HG03103 (cell line): Measurements from ENCODE around the gene NPY2R.

Source experiments
- ATAC-seq: cut with Tn5 transposase; IDR thresholded peaks from one replicate; pipeline ENCODE4 v1.9.1; 2021; ENCODE audit warnings: low read depth; ENCODE audit not compliant: unreplicated experiment

NPY2R gene

DNA sequence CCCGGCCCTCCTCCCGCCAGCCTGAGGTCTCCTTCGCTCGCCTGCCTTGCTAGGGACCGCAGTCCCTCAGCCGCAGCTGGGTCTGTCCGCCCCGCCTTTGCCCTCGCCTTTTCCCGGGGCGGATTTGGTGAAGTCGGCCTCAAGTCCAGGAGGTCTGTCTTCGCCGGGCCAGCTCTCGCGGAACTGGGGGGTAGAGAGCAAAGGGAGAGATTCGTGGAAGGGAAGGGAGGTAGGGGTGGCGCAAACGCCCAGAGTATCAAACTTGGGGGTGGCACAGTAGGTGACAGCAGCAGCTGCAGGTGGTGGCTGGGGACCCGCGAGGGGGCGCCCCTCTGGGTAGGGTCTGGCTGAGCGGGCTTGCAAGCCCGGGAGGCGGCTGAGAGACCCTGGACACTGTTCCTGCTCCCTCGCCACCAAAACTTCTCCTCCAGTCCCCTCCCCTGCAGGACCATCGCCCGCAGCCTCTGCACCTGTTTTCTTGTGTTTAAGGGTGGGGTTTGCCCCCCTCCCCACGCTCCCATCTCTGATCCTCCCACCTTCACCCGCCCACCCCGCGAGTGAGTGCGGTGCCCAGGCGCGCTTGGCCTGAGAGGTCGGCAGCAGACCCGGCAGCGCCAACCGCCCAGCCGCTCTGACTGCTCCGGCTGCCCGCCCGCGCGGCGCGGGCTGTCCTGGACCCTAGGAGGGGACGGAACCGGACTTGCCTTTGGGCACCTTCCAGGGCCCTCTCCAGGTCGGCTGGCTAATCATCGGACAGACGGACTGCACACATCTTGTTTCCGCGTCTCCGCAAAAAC lies at the start of gene NPY2R:
Gene NPY2R, plus strand, starts transcription at position 379 of the 797 bp plus-strand sequence. CDS start 5,304 bp downstream, outside the sequence.
- ATAC-seq = no peak

- ATAC-seq = no peak
Measured at GRCh38 chr4:155161357-155161756, 47.1 kb upstream of the NPY2R start.

DNA sequence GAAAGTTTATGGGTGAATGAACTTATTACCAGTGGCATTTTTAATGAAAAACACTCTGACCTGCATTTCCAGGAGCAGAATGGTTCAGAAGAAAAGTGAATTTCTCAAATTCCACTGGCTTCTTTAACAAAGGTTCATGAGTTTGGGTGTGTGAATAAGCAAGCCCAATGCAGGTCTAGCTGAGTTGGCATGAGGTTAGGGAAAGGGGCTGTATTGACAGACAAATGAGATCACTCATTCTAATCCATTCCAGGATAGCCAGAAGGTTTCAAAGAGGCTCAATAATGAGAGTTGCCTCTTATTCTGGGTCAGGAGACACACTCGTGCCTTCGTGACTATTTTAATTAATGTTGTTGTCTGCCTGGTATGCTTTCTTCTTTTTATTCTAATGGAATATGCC lies 43.7 kb upstream of the NPY2R start:
- ATAC-seq = no peak

GRCh38 chr4:155170569-155170968 lies 37.9 kb upstream of the NPY2R start:
- ATAC-seq = no peak

GRCh38 chr4:155173371-155173770 lies 35.1 kb upstream of the NPY2R start:
- ATAC-seq = no peak

DNA sequence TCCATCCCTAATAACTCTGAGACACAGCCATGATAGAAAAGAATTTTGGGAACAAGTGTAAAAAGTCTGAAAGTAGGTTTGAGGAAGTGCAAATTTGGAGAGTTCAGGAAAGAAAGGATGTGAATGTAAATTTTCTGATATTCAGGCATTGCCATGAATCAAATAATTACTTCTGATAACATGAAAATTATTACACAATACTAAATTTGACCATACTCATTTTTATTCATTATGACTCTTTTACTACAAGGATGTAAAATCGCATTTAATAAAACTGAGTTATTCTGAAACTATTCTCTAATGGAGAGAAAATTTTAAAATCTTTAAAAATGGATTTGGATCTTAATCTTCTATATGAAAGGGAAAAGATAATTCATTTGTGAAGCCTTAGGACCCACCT lies 33.8 kb upstream of the NPY2R start:
- ATAC-seq = no peak

DNA sequence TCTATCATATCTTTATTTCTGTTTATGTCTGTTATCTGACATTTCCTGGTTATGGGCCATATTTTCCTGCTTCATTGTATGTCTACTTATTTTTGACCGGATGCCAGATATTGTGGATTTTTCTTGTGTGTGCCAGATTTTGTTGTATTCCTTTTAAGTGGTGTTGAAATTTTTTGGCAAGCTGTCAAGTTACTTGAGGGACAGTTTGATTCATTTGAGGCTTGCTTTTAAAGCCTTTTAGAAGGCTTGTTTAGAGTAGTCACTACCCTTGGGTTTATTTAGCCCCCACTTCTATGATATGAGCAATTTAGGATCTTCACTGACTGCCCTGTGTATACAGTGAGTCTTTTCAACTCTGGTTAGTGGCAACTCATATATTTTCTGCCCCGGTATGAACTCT lies 29.2 kb upstream of the NPY2R start:
- ATAC-seq = no peak

GRCh38 chr4:155186972-155187371 lies 21.5 kb upstream of the NPY2R start:
- no peak for ATAC-seq

GRCh38 chr4:155187989-155188388 lies 20.4 kb upstream of the NPY2R start:
- no peak for ATAC-seq

DNA sequence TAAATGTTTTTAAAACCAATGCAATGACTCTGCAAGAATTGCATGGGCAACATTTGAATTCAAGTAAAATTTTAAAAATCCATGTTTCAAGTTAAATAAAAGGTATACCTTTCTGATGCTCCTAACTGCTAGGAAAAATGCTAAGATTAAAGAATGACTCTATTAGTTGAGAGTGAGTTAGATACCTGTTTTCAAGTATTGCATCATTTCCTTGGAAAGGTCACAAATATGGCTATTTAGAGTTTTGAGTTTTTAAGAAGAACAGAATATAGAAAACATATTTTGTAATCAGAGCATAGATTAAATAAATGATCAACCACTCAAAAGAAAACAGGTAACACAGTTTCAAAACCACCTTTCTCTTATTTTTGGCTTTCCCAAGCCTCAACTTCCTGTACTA lies 18.3 kb upstream of the NPY2R start:
- no peak for ATAC-seq

DNA sequence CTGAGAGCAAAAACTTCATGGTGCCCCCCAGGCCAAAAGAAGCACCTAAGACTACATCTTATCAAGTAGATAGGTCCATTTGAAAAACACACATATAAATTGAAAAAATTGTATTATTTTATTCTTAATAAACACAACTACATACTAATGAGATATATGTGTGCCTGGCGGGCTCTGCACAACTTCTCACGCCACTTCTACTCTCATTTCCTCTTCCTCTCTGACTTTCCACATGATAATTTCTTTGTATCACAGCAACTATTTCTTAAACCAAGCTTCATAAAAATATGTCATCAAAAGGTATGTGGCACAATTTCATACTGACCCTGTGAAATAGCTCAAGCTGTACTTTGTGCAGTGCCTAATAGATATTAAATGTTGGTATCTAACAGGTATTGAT lies 10.7 kb upstream of the NPY2R start:
- ATAC-seq = no peak

- ATAC-seq = no peak
Measured at GRCh38 chr4:155207534-155208257, 740 bp upstream of the NPY2R start.

DNA sequence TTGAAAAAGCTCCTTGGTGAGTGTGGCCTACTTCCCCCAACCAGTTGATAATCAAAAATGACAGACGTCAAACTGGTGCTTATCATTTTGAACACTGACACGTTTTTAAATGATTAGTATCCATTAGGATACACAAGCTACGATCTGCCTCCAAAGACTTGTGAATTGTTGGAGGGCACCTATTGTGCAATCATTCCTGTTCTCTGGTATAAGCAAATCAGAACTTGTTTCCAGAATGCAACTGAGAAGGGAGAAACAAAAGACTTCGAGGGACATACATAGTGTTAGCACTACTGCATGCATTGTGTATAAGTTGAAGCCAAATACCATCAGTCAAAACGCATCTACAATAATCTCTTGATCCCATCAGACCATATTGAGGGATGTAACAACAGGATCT lies 11.6 kb downstream of the NPY2R start:
- ATAC-seq = no peak

GRCh38 chr4:155227131-155227530 lies 18.7 kb downstream of the NPY2R start:
- no peak for ATAC-seq

DNA sequence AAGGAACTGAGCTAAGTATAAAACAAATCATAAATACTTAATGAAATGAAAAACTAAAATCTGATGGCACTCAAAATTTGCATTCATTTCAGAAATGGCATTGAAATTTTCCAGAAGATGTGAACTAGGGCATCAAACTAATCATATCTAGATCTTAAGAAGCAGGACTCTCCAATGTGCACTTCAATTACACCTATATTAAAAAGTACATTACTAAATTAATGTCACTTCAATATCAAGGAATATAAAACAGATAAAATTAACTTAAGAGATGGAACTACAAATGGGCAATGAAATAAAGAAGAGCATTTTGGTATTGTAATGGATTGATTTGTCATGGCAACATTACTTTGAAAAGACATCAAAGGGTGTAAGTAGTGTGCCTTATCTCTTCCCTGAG lies 20.3 kb downstream of the NPY2R start:
- no peak for ATAC-seq

- no peak for ATAC-seq
Measured at GRCh38 chr4:155232432-155232831, 24.0 kb downstream of the NPY2R start.

DNA sequence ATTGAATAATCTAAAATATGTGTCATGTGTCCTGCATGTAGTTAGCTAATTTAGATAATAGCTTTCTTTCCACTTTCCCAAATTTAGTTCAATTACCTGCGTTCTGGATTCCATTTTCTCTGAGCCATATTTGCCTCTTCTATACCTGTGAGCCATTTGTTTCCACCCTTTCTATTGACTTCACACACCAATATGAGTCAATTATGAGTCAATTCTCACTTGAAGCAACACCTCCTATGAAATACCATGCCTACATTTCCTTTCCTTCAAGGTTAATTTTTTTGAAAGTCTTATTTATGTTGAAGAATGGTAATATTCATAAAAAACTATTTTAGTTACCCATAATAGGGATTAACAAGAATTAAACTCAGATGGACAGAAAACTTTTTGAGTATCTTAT lies 25.8 kb downstream of the NPY2R start:
- no peak for ATAC-seq

GRCh38 chr4:155237567-155237966 lies 29.1 kb downstream of the NPY2R start:
- ATAC-seq = no peak

GRCh38 chr4:155241225-155241624 lies 32.8 kb downstream of the NPY2R start:
- ATAC-seq = no peak

DNA sequence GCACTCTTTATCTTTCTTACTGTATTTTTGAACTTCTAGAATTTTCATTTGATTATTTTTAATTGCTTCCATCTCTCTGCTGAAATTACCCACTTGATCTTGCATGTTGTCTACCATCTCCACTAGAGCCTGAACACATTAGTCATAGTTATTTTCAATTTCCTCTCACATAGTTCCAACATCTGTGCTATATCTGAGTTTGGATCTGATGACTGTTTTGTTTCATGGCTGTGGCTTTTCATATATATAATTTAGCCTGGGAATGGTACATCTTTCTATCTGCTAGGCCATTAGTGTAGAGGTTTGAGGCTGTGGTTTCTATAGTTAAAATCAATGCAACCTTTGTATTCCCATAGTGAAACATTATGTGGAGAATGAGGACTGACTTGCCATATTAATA lies 33.2 kb downstream of the NPY2R start:
- no peak for ATAC-seq

DNA sequence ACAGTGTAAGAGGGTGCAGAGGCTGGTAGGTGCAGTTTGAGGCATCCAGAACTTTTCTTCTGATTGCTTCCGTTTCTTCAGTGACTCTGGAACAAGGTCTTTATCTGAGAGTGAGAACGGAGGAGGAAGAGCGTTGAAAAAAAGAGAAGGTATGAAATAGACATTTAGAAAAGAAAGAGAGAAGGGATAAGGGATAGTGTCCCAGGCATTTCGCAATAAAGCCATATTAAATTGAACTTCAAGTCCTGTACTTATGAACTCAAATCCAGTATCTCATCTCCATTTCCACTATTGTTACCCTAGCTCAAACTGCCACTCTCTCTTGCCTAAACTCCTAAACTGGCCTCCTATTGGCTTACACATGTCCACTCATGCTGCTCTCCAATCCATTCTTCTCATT lies 36.7 kb downstream of the NPY2R start:
- ATAC-seq = no peak
